Right atrium auricular region (tissue), 2 donors: ENCODE results near the gene SLC23A1. TPM values are rescaled to one million over a fixed set of nuclear protein-coding genes. Genes with fewer than 3 reads are reported as not detected.

Source experiments
- DNase-seq: peaks from one replicate; pipeline ENCODE4 v3.0.0-alpha.2; 2019; ENCODE audit warnings: low spot score
- H3K27ac ChIP-seq, 2 donors: fragments of 200-600 bp; sonication (generic); 1 replicate in 1 of 2; 2 replicates in 1 of 2; pipeline ENCODE4 v1.5.1; 2016 to 2019
- H3K27me3 ChIP-seq, 2 donors: fragments of 200-600 bp; sonication (generic); one replicate each; pipeline versions ENCODE4 v1.5.1 to v1.6.0; 2017 to 2019
- H3K36me3 ChIP-seq: fragments of 200-600 bp; sonication (generic); one replicate; pipeline ENCODE4 v1.5.1; 2016
- H3K4me1 ChIP-seq, 2 donors: fragments of 200-600 bp; sonication (generic); one replicate each; pipeline versions ENCODE4 v1.5.1 to v1.6.0; 2017 to 2019
- H3K4me3 ChIP-seq, 2 donors: fragments of 200-600 bp; sonication (generic); 1 replicate in 1 of 2; 2 replicates in 1 of 2; pipeline ENCODE4 v1.5.1; 2017 to 2019; ENCODE audit warnings: mild to moderate bottlenecking in 1 of 2, moderate library complexity in 1 of 2
- H3K9me3 ChIP-seq, 2 donors: fragments of 200-600 bp; sonication (generic); one replicate each; pipeline ENCODE4 v1.5.1; 2019
- CTCF ChIP-seq, 2 donors: fragments of 200-600 bp; sonication (generic); IDR thresholded peaks; one replicate each; pipeline ENCODE4 v1.5.1; 2019; ENCODE audit warnings: antibody characterized with exemption in 2 of 2
- total RNA-seq, 2 donors: library from RNA; depleted of rRNA; stranded (reverse); fragments of >200 nt; gene quantifications; one replicate each; pipeline ENCODE4 v1.1.0, GENCODE V29; 2016

Gene SLC23A1
- total RNA-seq = not detected

GRCh38 chr5:139383275-139383992 lies at the start of gene SLC23A1:
TSS of gene SLC23A1 (minus strand) at chr5:139383297. CDS start at chr5:139383253, 44 bp downstream.
- Histone ChIP-seq H3K27ac (no peak within 1 kb of the TSS), H3K36me3 (no peaks in the 10 kb centered on the region), H3K4me3 (no peak within 1 kb of the TSS), H3K4me1 (peaks cover 0 to 25% of the 10 kb centered on the region in 2 donors), H3K27me3 (no peaks in the 10 kb centered on the region), H3K9me3 (no peaks in the 10 kb centered on the region)
- no peak for DNase-seq
- no peak for TF ChIP-seq CTCF (IDR thresholded peaks at IDR 0.05)

DNA sequence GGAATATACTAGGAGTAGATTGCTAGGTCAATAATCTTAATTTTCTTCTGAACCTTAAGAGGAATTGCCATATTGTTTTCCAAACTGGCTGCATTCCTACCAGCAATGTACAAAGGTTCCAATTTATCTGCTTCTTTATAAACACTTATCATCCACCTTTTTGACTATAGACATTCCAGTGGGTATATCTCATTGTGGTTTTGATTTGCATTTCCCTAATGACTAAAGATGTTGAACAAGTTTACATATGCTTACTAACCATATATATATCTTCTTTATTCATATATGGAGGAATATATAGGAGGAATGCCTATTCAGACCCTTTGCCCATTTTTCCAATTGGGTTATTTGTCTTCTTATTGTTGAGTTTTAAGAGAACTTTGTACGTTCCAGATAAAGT lies 48.6 kb upstream of the SLC23A1 start:
- no peak overlapping the region for H3K4me3 ChIP-seq
- no peaks in the 10 kb centered on the region for H3K4me1 ChIP-seq
- H3K36me3 ChIP-seq = peaks cover 43% of the 10 kb centered on the region
- H3K27ac ChIP-seq = no peak overlapping the region
- H3K27me3 ChIP-seq = no peaks in the 10 kb centered on the region
- DNase-seq = no peak
- no peaks in the 10 kb centered on the region for H3K9me3 ChIP-seq
- no peak for TF ChIP-seq CTCF (IDR thresholded peaks at IDR 0.05)

- no peak overlapping the region for H3K4me3 ChIP-seq
- no peak overlapping the region for H3K27ac ChIP-seq
- H3K9me3 ChIP-seq = no peaks in the 10 kb centered on the region
- DNase-seq = no peak
- H3K4me1 ChIP-seq = no peaks in the 10 kb centered on the region
- H3K27me3 ChIP-seq = no peaks in the 10 kb centered on the region
- peaks cover 45% of the 10 kb centered on the region for H3K36me3 ChIP-seq
- no peak for TF ChIP-seq CTCF (IDR thresholded peaks at IDR 0.05)
Measured at GRCh38 chr5:139430015-139430414, 46.9 kb upstream of the SLC23A1 start.

GRCh38 chr5:139426203-139426885 lies 43.2 kb upstream of the SLC23A1 start:
- no peak for TF ChIP-seq CTCF (IDR thresholded peaks at IDR 0.05)
- no peak for DNase-seq
- Histone ChIP-seq H3K36me3 (peaks cover 45% of the 10 kb centered on the region), H3K4me1 (no peaks in the 10 kb centered on the region), H3K27me3 (no peaks in the 10 kb centered on the region), H3K27ac (no peak overlapping the region), H3K9me3 (no peaks in the 10 kb centered on the region), H3K4me3 (no peak overlapping the region)

- H3K27me3 ChIP-seq = no peaks in the 10 kb centered on the region
- no peaks in the 10 kb centered on the region for H3K9me3 ChIP-seq
- H3K27ac ChIP-seq = no peak overlapping the region
- no peaks in the 10 kb centered on the region for H3K4me1 ChIP-seq
- no peak for DNase-seq
- H3K4me3 ChIP-seq = no peak overlapping the region
- H3K36me3 ChIP-seq = peaks cover 45% of the 10 kb centered on the region
- no peak for TF ChIP-seq CTCF (IDR thresholded peaks at IDR 0.05)
Measured at GRCh38 chr5:139425497-139425896, 42.4 kb upstream of the SLC23A1 start.
